HG03565 (cell line): Measurements from ENCODE around the gene OSR1.
"Not testable (repeated sequence)": the region's sequence is repeated elsewhere in the genome, so short reads cannot be mapped to it uniquely, and the experiment has no call there.

Experiments used
- ATAC-seq: cut with Tn5 transposase; IDR thresholded peaks from one replicate; pipeline ENCODE4 v1.9.1; 2021; ENCODE audit warnings: mild to moderate bottlenecking, moderate library complexity; ENCODE audit not compliant: unreplicated experiment

The OSR1 gene

DNA sequence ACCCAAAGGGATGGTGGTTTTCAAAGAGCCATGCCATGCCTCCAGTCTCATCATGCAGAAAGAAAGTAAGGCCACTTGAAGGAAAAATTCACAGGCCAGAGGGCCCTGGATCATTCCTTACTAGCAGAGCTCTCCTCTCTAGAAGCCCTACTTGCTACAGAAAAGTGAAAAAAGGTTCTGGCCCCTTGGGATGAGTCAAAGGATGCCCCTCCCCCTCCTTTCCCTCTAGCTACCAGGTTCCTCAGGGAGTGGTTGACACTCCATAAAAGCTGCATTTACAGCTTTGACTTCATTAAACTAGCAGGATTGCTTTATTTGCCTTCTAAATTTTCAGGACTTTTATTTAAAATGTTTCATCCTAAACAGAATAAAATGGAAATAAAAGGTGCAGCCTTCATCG lies 21.2 kb downstream of the OSR1 start:
- ATAC-seq: no peak

GRCh38 chr2:19336781-19337180 lies 21.6 kb downstream of the OSR1 start:
- ATAC-seq: no peak

DNA sequence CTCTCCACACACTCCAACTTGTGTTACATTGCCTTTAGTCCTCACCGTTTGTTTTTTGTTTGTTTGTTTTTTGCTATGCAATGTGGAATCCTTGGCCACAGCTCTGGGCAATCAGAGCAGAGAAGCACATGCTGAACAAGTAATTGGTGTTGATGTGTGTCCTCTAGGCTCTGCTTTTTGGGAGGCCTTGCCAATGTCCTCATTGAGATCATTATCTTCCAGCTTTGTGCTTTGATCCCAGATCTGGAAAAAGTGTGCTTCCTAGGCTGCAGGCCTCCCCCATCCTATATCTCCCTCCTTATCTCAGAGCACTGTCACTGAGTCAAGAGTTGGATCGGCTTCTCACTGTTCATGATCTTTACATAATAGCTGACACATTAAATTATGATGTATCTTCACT lies 25.9 kb downstream of the OSR1 start:
- no peak for ATAC-seq

DNA sequence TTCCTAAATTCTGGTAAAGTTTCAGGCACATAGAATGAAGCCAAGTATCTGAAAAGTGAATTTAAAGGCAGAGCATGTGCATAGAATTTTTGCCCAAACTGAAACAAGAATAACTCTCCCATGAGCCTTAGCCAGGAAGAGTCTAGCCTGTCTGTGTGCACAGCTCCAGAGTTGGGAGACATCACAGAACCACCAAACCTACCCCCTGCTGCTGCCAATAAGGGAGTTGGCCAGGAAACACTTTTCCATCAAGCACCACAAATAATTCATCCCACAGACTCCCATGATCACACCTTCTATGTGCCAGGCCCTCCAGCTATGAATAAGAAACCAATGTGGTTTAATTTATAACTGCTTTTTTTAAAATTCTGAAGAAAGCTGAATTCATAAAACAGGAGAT lies 27.0 kb downstream of the OSR1 start:
- ATAC-seq: no peak

DNA sequence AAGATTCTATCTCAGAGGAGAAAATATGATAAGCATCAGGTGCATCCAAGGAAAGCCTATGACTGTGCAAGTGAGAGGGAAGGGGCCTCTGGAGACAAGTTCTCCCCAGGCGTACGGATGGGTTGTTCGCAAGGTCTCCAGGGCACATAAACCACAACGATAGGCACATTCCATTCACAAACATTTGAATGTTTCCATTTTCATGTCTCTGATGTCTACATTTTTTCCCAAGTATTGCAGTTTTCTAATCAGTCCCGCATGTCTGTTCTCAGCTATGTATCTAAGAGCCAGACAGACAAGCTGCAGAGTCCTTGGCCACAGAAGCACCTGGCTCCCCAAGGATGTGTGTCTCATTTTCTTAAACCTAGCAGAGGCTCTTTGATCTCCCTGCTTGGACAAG lies 28.0 kb downstream of the OSR1 start:
- ATAC-seq: no peak

GRCh38 chr2:19329445-19329844 lies 29.0 kb downstream of the OSR1 start:
- no peak for ATAC-seq

GRCh38 chr2:19327496-19327895 lies 30.9 kb downstream of the OSR1 start:
- no peak for ATAC-seq

DNA sequence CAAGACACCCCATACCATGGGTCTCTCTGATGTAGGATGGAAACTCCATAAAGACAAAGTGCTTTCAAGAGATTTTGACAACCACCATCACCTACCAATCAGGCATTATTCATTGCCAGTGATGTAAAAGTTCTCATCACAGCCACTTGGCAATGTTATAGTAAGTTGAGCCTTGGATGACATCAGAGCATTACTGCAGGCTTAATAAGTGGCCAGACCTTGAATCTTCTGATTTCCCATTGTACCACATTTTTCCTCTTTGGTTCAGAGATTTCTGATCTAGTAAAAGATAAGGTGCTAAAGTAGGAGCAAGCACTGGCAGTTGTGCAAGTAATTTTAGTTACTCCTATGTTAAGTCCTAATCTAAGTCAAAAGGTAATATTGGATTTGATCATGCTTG lies 36.5 kb downstream of the OSR1 start:
- ATAC-seq: no peak

DNA sequence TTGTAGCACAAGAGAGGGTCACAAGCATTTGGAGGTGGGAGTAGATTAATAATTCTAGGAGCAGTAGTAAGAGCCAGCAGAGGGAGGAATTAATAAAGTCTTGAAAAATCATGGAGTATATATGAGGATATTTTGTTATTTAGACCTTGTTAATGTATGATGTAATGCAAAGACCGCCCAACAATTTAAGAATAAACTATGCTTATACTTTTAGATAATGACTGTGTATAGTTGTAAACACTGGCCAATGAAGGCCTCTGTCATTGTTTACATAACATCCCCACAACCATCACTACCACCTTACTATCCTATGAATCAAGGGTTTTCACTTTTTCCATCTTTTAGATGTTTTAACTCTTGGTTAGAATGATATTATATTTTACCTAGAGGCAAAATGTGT lies 37.6 kb downstream of the OSR1 start:
- no peak for ATAC-seq

GRCh38 chr2:19319698-19320097 lies 38.7 kb downstream of the OSR1 start:
- no peak for ATAC-seq

GRCh38 chr2:19319064-19319463 lies 39.4 kb downstream of the OSR1 start:
- no peak for ATAC-seq

DNA sequence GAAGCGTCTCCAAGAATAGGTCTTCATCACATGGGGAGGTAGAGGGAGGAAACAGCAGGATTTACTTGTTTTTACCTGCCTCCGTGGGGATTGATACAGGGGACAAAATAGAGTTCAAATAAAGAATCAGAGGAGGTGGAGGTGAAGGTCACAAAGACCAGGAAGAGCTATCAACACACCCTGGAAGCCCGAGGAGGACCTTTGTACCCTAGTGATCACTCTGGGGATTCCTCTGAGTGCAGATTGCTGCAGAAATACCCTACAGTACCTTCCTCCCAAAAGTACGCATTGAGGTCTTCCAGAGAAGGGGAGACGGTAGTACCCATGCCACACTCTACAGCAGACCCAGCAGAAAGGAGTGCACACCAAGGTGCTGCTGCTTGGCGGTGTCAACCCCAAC lies 44.9 kb downstream of the OSR1 start:
- ATAC-seq: no peak

GRCh38 chr2:19312949-19313348 lies 45.5 kb downstream of the OSR1 start:
- peak; percentile 89 for ATAC-seq

- ATAC-seq: not testable (repeated sequence)
Measured at GRCh38 chr2:19306065-19306464, 52.4 kb downstream of the OSR1 start.

GRCh38 chr2:19305400-19306055 lies 52.9 kb downstream of the OSR1 start:
- ATAC-seq: not testable (repeated sequence)

- ATAC-seq: no peak
Measured at GRCh38 chr2:19301706-19302105, 56.7 kb downstream of the OSR1 start.
